NT2/D1 (cell line): ENCODE data around the gene DNAJC4.

Source experiments
- SUZ12 ChIP-seq: IDR thresholded peaks from 2 replicates; pipeline ENCODE4 v1.6.1; 2011; ENCODE audit not compliant: insufficient read length, insufficient read depth; ENCODE audit errors: extremely low read depth
- YY1 ChIP-seq: IDR thresholded peaks from 2 replicates; pipeline ENCODE4 v1.6.1; 2011; ENCODE audit not compliant: insufficient read length, insufficient read depth
- ZNF274 ChIP-seq: IDR thresholded peaks from 2 replicates; pipeline ENCODE4 v1.6.1; 2011; ENCODE audit warnings: mild to moderate bottlenecking, low read depth, low read length

DNA sequence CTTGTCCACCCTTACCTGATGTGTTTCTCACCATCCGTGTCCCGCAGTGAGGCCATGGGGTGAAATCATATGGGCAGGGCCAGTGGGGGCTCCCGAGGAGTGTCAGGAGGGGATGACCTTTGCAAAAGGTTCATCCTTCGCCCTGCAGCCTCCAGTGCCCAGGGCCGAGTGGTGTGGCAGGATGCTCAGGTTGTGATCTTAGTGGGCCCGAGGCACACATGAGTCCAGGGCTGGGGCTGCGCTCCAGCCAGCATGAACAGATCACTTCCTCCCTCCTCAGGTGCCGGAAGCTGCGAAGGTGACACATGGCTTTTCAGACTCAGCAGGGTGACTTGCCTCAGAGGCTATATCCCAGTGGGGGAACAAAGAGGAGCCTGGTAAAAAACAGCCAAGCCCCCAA, 7.7 kb downstream of the DNAJC4 start:
- no peak for TF ChIP-seq YY1
- TF ChIP-seq SUZ12: no peak
- TF ChIP-seq ZNF274: no peak
